Thoracic aorta (tissue), 2 donors: ENCODE measurements around the gene WIPF2. TPM values are rescaled to one million over a fixed set of nuclear protein-coding genes. Genes with fewer than 3 reads are reported as not detected.

Experiments used
- ATAC-seq: fragments of 150-250 bp; one replicate; pipeline ENCODE4 v1.8.0; 2017; ENCODE audit warnings: low read depth; ENCODE audit not compliant: insufficient number of reproducible peaks, low FRiP score
- DNase-seq: peaks from one replicate; pipeline ENCODE4 v3.0.0-alpha.2; 2020; ENCODE audit warnings: low spot score
- H3K27ac ChIP-seq, 2 donors: fragments of 200-600 bp; sonication (generic); 1 replicate in 1 of 2; 2 replicates in 1 of 2; pipeline ENCODE4 v1.5.1; 2016; ENCODE audit warnings: mild to moderate bottlenecking in 2 of 2, moderate library complexity in 2 of 2
- H3K27me3 ChIP-seq: fragments of 200-600 bp; sonication (generic); replicated peaks from 2 replicates; pipeline ENCODE4 v1.6.0; 2016; ENCODE audit warnings: mild to moderate bottlenecking; ENCODE audit not compliant: insufficient read depth
- H3K36me3 ChIP-seq: fragments of 200-600 bp; sonication (generic); one replicate; pipeline ENCODE4 v1.5.1; 2016
- H3K4me1 ChIP-seq, 2 donors: fragments of 200-600 bp; sonication (generic); 1 replicate in 1 of 2; 2 replicates in 1 of 2; pipeline versions ENCODE4 v1.5.1 to v1.6.0; 2016; ENCODE audit warnings: low read depth in 2 of 2, mild to moderate bottlenecking in 1 of 2; ENCODE audit not compliant: control insufficient read depth in 1 of 2
- H3K4me3 ChIP-seq: fragments of 200-600 bp; sonication (generic); 2 replicates; pipeline ENCODE4 v1.5.1; 2016; ENCODE audit warnings: mild to moderate bottlenecking
- H3K9me3 ChIP-seq: fragments of 200-600 bp; sonication (generic); 2 replicates; pipeline ENCODE4 v1.5.1; 2016
- total RNA-seq, 2 donors: library from RNA; depleted of rRNA; stranded (reverse); fragments of >200 nt; gene quantifications; one replicate each; pipeline versions ENCODE4 v1.1.0 to v1.2.3, GENCODE V29; 2016
- TF ChIP-seq, protein P1 (sequence below): fragments of 200-600 bp; sonication (generic); IDR thresholded peaks from one replicate; pipeline ENCODE4 v1.5.1; 2019; ENCODE audit warnings: antibody characterized with exemption

The WIPF2 gene
- total RNA-seq, 2 donors from 2014 or later = 8.9 to 14.0 TPM

DNA sequence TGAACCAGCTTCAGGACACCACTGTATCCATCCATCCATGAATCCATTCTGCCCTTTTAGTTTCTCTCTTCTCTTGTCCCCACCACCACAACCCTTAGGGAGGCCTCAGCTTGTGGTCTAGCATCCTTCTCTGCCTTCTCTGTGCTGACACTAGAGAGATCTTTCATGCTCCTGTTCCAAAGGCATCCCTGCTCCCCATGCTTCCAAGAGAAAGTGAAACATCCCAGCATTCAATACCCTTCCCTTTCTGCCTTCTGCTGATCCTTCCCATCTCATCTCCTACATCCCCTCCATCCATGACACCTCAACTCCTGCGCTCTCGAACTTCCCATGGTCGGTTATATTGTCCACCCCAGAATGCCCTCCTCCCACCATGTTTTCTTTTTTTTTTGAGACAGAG, 31.9 kb upstream of the WIPF2 start:
- Histone ChIP-seq H3K9me3 (no peaks in the 10 kb centered on the region), H3K36me3 (no peaks in the 10 kb centered on the region), H3K27ac (no peak overlapping the region), H3K27me3 (no peaks in the 10 kb centered on the region), H3K4me1 (peaks cover 0 to 11% of the 10 kb centered on the region in 2 donors), H3K4me3 (no peak overlapping the region)
- DNase-seq (no peak), ATAC-seq (no peak)
- TF ChIP-seq, protein P1, sequence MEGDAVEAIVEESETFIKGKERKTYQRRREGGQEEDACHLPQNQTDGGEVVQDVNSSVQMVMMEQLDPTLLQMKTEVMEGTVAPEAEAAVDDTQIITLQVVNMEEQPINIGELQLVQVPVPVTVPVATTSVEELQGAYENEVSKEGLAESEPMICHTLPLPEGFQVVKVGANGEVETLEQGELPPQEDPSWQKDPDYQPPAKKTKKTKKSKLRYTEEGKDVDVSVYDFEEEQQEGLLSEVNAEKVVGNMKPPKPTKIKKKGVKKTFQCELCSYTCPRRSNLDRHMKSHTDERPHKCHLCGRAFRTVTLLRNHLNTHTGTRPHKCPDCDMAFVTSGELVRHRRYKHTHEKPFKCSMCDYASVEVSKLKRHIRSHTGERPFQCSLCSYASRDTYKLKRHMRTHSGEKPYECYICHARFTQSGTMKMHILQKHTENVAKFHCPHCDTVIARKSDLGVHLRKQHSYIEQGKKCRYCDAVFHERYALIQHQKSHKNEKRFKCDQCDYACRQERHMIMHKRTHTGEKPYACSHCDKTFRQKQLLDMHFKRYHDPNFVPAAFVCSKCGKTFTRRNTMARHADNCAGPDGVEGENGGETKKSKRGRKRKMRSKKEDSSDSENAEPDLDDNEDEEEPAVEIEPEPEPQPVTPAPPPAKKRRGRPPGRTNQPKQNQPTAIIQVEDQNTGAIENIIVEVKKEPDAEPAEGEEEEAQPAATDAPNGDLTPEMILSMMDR = no peak

DNA sequence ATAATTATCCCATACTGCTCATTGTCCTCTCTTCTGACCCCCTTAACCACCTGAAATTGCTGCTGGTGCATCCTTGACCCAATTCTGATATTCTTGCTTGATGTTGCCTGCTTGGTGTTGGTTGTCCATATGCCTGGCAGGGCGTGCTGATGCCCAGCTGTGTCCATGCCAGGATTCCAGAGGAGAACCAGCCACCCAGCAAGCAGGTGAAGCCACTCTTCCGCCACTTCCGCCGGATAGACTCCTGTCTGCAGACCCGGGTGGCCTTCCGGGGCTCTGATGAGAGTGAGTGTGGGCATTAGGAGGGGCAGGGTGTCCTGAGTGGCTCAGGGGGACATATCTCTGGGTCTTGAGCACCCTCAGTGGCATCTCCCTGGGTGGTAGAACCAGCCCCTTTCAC, 30.4 kb upstream of the WIPF2 start:
- Histone ChIP-seq H3K27me3 (no peaks in the 10 kb centered on the region), H3K4me1 (peaks cover 0 to 11% of the 10 kb centered on the region in 2 donors), H3K4me3 (no peak overlapping the region), H3K27ac (no peak overlapping the region), H3K9me3 (no peaks in the 10 kb centered on the region), H3K36me3 (no peaks in the 10 kb centered on the region)
- ATAC-seq (no peak), DNase-seq (no peak)
- TF ChIP-seq, protein P1 = no peak

DNA sequence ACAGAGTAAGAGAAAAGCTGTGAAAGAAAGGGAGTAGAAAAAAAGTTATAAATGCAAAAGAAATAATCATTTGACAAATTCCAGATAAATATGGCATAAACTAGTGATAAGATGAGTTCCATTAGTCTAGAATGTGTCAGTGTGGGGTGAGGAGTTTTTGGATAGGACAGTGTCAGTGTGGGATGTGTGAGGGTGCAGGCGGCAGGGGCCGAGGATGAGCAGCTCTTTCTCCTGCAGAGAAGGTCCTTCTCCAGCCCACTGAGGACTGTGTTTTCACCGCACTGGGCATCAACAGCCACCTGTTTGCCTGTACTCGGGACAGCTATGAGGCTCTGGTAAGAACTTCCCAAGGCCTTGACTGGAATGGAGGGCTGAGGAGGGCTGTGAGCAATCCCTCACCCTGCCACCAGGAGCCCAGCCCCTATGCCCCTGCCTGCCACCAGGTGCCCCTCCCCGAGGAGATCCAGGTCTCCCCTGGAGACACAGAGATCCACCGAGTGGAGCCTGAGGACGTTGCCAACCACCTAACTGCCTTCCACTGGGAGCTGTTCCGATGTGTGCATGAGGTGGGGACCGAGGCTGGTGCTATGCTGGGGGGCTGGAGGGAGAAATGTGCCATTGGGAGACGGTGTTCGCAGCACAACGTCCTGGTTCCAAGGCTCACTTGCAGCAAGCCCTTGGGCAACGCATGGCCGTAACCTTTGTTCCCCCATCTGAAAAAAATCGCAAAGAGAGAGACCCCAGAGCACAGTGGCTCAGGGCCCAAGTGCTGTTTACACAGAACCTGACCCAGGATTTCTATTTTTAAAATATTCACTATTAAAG, 28.7 kb upstream of the WIPF2 start:
- no peaks in the 10 kb centered on the region for H3K9me3 ChIP-seq
- TF ChIP-seq, protein P1 = peak; percentile 26
- peak overlapping the region; percentile 76 for H3K4me3 ChIP-seq
- peaks cover 0 to 11% of the 10 kb centered on the region in 2 donors for H3K4me1 ChIP-seq
- ATAC-seq (no peak), DNase-seq (no peak)
- H3K27me3 ChIP-seq = no peaks in the 10 kb centered on the region
- no peaks in the 10 kb centered on the region for H3K36me3 ChIP-seq
- H3K27ac ChIP-seq = no peak overlapping the region

DNA sequence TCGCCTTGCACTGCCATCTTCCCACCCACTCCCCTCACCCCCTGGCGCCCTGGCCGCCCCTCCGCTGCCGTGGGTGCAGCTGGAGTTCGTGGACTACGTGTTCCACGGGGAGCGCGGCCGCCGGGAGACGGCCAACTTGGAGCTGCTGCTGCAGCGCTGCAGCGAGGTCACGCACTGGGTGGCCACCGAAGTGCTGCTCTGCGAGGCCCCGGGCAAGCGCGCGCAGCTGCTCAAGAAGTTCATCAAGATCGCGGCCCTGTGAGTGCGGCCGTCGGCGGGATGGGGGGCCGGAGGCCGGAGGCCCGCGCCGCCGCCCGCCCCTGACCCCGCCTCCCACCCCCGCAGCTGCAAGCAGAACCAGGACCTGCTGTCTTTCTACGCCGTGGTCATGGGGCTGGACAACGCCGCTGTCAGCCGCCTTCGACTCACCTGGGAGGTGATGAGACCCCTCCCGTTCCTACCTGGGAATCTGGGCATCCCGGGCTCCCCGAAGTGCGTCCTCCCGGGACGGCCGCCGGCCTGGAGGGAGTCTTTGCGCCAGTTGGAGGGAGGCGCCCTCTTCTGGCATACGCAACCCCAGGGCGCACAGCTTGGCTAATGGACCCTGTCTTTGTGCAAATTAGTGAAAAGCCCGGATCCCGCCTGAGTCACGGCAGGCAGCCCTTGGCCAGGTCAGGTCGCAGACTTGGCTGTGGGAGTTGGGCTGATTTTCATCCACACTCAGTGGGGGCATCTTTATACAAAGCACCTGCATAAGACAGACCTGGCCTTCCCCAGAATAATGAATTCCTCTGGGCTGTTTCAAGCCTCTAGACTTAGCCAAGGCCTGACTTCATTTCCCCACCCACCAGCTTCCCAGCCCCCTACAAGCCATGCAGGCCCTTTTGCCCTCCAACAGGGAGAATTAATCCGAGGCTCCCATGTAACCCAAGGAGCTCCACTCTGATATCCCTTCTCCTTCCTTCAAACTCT, 27.6 kb upstream of the WIPF2 start:
- TF ChIP-seq, protein P1 = peak; percentile 59
- Histone ChIP-seq H3K4me3 (peak overlapping the region; percentile 76), H3K27ac (peak overlapping the region in 1 of 2 donors; percentile 7), H3K9me3 (no peaks in the 10 kb centered on the region), H3K4me1 (peaks cover 0 to 11% of the 10 kb centered on the region in 2 donors), H3K27me3 (no peaks in the 10 kb centered on the region), H3K36me3 (no peaks in the 10 kb centered on the region)
- ATAC-seq (peak; percentile 24), DNase-seq (peak; percentile 44)

DNA sequence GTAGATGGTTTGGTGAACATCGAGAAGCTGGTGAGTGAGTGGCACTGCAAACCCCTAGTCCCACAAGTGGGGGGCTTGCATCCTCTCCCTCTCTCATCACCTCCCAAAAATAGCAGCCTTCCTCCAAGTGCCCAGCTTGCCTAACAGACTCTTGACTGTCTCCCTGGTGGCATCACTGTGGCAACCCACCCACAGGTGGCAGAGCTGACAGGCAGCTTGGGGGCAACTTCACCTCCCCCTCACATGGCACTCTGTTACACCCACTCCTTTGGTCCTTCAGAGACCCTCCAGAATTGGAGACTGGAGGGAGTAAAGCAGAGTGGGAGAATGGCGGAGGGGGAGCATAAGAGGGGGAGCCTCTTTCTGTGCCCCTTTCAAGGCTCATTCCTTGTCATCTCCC, 26.1 kb upstream of the WIPF2 start:
- no peaks in the 10 kb centered on the region for H3K36me3 ChIP-seq
- H3K9me3 ChIP-seq = no peaks in the 10 kb centered on the region
- TF ChIP-seq, protein P1 = no peak
- DNase-seq = no peak
- H3K27me3 ChIP-seq = no peaks in the 10 kb centered on the region
- H3K4me1 ChIP-seq = peaks cover 0 to 11% of the 10 kb centered on the region in 2 donors
- no peak overlapping the region for H3K27ac ChIP-seq
- no peak for ATAC-seq
- no peak overlapping the region for H3K4me3 ChIP-seq
